Activated naive CD4-positive, alpha-beta T cell treated with anti-CD3 and anti-CD28 coated beads, Interleukin-2, amount 50 U/mL, for 24 hours (primary cell): Measurements from ENCODE around the gene IL6.
"Not testable (repeated sequence)": the region's sequence is repeated elsewhere in the genome, so short reads cannot be mapped to it uniquely, and the experiment has no call there.

Source experiments
- H3K27ac Mint-ChIP-seq: one replicate; pipeline ENCODE4 v1.8.0; 2021; ENCODE audit warnings: mild to moderate bottlenecking, mixed read lengths
- H3K27me3 Mint-ChIP-seq: one replicate; pipeline ENCODE4 v1.8.0; 2021; ENCODE audit warnings: mixed read lengths
- H3K36me3 Mint-ChIP-seq: one replicate; pipeline ENCODE4 v1.8.0; 2021; ENCODE audit warnings: mixed read lengths
- H3K4me1 Mint-ChIP-seq: one replicate; pipeline ENCODE4 v1.8.0; 2021; ENCODE audit warnings: mixed read lengths
- H3K4me3 Mint-ChIP-seq: one replicate; pipeline ENCODE4 v1.8.0; 2021; ENCODE audit warnings: mild to moderate bottlenecking, mixed read lengths
- H3K9me3 Mint-ChIP-seq: one replicate; pipeline ENCODE4 v1.8.0; 2021; ENCODE audit warnings: mixed read lengths

IL6 gene

DNA sequence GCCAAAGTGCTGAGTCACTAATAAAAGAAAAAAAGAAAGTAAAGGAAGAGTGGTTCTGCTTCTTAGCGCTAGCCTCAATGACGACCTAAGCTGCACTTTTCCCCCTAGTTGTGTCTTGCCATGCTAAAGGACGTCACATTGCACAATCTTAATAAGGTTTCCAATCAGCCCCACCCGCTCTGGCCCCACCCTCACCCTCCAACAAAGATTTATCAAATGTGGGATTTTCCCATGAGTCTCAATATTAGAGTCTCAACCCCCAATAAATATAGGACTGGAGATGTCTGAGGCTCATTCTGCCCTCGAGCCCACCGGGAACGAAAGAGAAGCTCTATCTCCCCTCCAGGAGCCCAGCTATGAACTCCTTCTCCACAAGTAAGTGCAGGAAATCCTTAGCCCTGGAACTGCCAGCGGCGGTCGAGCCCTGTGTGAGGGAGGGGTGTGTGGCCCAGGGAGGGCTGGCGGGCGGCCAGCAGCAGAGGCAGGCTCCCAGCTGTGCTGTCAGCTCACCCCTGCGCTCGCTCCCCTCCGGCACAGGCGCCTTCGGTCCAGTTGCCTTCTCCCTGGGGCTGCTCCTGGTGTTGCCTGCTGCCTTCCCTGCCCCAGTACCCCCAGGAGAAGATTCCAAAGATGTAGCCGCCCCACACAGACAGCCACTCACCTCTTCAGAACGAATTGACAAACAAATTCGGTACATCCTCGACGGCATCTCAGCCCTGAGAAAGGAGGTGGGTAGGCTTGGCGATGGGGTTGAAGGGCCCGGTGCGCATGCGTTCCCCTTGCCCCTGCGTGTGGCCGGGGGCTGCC lies at the start of gene IL6:
Gene IL6, plus strand, starts transcription at position 294 of the 807 bp plus-strand sequence. Its CDS starts 63 bp downstream, at position 357.
- Mint-ChIP-seq H3K4me3 (peak within 1 kb of the TSS; percentile 78), H3K4me1 (peaks cover 19% of the 10 kb centered on the region), H3K27ac (peak within 1 kb of the TSS; percentile 83), H3K36me3 (no peaks in the 10 kb centered on the region), H3K9me3 (no peaks in the 10 kb centered on the region), H3K27me3 (peaks cover 3% of the 10 kb centered on the region)

DNA sequence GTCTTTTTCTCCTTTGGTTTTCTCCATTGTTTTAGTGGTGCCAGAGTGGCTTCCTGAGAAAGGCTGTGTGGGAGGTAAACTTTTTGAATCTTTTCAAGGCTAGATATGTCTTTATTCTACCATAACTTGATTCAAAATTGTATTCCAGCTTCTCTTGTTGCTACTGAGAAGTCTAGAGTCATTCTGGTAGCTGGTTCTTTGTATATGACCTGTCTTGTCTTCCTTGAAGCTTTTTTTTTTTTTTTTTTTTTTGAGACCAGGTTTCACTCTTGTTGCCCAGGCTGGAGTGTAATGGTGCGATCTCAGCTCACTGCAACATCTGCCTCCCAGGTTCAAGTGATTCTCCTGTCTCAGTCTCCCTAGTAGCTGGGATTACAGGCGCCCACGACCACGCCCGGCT lies 49.7 kb upstream of the IL6 start:
- H3K9me3 Mint-ChIP-seq = peaks cover 12% of the 10 kb centered on the region
- peaks cover 84% of the 10 kb centered on the region for H3K4me1 Mint-ChIP-seq
- H3K27me3 Mint-ChIP-seq, H3K36me3 Mint-ChIP-seq: not testable (repeated sequence)
- H3K27ac Mint-ChIP-seq = peak overlapping the region; percentile 87
- H3K4me3 Mint-ChIP-seq = peak overlapping the region; percentile 67

DNA sequence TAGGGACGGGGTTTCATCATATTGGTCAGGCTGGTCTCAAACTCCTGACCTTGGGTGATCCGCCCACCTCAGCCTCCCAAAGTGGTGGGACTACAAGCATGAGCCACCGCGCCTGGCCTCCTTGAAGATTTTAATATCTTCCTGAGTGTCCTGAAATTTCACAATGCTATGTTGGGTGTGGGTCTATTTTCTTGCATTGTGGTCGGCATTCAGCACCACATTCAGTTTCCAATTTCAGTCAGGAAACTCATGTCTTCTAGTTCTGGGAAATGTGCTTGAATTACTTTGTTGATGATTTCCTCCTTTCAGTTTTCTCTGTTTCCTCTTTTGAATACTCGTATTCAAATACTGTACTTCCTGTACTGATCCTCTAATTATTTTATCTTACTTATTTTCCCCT lies 49.3 kb upstream of the IL6 start:
- Mint-ChIP-seq H3K4me3 (peak overlapping the region; percentile 67), H3K27me3 (no peaks in the 10 kb centered on the region), H3K9me3 (peaks cover 9% of the 10 kb centered on the region), H3K4me1 (peaks cover 80% of the 10 kb centered on the region), H3K36me3 (no peaks in the 10 kb centered on the region), H3K27ac (peak overlapping the region; percentile 87)

DNA sequence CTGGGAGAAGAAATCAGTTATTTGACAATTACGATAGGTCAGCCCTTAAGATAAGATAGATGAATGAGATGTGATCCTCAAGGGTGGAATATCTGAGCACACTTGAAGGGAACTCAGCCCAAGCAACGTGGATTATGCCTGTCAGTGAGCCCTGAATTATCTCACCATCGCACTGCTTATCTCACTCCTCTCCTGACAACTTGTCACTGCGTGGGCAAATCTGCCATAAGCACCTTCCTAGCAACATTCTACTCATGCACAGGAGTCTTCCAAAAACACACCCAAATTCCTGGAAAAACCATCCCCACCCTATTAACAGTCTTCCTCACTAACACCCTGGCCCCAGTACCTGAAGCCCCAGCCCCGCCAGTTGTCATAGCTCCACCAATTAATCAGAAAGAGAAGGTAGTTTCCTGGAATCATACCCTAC lies 46.5 kb upstream of the IL6 start:
- no peaks in the 10 kb centered on the region for H3K27me3 Mint-ChIP-seq
- H3K9me3 Mint-ChIP-seq = no peaks in the 10 kb centered on the region
- H3K27ac Mint-ChIP-seq = no peak overlapping the region
- H3K4me3 Mint-ChIP-seq = no peak overlapping the region
- no peaks in the 10 kb centered on the region for H3K36me3 Mint-ChIP-seq
- H3K4me1 Mint-ChIP-seq = peaks cover 56% of the 10 kb centered on the region

- Mint-ChIP-seq H3K9me3 (no peaks in the 10 kb centered on the region), H3K27ac (no peak overlapping the region), H3K4me3 (no peak overlapping the region), H3K36me3 (no peaks in the 10 kb centered on the region), H3K4me1 (peaks cover 49% of the 10 kb centered on the region), H3K27me3 (no peaks in the 10 kb centered on the region)
Measured at GRCh38 chr7:22681312-22681711, 45.7 kb upstream of the IL6 start.

DNA sequence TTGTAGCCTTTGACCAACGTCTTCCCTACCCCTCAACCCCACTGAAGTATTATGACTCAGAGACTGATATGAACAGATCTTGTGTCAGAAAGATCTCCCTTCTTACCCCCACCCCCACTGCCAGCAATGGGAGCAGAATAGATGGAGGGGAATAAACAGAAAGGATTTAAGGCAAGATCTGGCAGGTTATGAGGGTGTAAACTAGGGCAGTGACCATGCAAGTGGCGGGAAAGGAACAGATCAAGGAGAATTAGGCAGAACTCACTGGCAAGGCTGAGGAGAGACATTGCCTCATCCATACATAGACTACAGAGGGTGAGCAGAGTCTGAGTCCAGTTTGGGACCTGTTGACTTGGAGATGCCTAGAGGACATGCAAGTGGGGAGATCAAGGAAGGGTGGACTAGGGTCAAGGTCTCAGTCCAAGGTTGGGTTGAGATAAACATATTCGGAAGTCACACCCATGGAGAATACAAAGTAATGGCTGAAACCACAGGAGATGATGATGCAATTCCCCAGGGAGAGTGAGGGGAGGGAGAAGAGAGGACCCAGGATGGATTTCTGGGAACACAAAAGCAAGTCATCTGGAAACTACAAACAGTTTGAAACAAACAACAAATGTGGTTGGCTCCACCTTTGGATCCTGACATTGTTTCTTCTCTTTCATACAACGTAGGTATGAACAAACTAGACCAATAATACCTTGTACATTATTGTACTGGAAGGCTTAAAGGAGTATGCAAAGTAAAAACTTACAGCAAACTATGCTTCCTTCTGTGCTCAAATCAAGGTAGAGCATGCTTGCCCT lies 44.9 kb upstream of the IL6 start:
- H3K36me3 Mint-ChIP-seq = no peaks in the 10 kb centered on the region
- no peak overlapping the region for H3K27ac Mint-ChIP-seq
- peaks cover 42% of the 10 kb centered on the region for H3K4me1 Mint-ChIP-seq
- H3K9me3 Mint-ChIP-seq = no peaks in the 10 kb centered on the region
- no peak overlapping the region for H3K4me3 Mint-ChIP-seq
- no peaks in the 10 kb centered on the region for H3K27me3 Mint-ChIP-seq

GRCh38 chr7:22683379-22683778 lies 43.6 kb upstream of the IL6 start:
- Mint-ChIP-seq H3K27me3 (no peaks in the 10 kb centered on the region), H3K4me3 (no peak overlapping the region), H3K36me3 (no peaks in the 10 kb centered on the region), H3K4me1 (peaks cover 28% of the 10 kb centered on the region), H3K9me3 (no peaks in the 10 kb centered on the region), H3K27ac (no peak overlapping the region)

DNA sequence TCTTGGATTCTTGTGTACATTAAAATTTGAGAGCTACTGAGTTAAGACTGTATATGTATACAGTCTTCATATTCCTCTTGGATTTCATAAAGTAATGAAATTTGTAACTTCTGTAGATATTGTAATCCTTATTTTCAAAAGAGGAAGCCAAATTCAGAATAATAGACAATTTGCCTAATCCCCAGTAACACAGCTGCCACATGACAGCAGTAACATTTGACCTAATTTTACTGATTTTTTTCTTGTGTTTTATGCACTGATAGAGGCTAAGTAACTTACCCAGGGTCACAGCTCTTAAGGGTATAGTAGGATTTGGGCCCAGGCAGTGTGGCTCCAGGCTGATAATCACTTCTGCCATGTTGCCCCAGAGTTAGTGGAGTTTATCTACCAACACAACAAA lies 40.4 kb upstream of the IL6 start:
- peaks cover 6% of the 10 kb centered on the region for H3K4me1 Mint-ChIP-seq
- no peaks in the 10 kb centered on the region for H3K36me3 Mint-ChIP-seq
- no peaks in the 10 kb centered on the region for H3K9me3 Mint-ChIP-seq
- no peaks in the 10 kb centered on the region for H3K27me3 Mint-ChIP-seq
- no peak overlapping the region for H3K27ac Mint-ChIP-seq
- H3K4me3 Mint-ChIP-seq = no peak overlapping the region

- H3K9me3 Mint-ChIP-seq = no peaks in the 10 kb centered on the region
- H3K4me1 Mint-ChIP-seq = no peaks in the 10 kb centered on the region
- no peaks in the 10 kb centered on the region for H3K27me3 Mint-ChIP-seq
- no peak overlapping the region for H3K27ac Mint-ChIP-seq
- H3K36me3 Mint-ChIP-seq = no peaks in the 10 kb centered on the region
- H3K4me3 Mint-ChIP-seq = no peak overlapping the region
Measured at GRCh38 chr7:22688084-22688483, 38.9 kb upstream of the IL6 start.

DNA sequence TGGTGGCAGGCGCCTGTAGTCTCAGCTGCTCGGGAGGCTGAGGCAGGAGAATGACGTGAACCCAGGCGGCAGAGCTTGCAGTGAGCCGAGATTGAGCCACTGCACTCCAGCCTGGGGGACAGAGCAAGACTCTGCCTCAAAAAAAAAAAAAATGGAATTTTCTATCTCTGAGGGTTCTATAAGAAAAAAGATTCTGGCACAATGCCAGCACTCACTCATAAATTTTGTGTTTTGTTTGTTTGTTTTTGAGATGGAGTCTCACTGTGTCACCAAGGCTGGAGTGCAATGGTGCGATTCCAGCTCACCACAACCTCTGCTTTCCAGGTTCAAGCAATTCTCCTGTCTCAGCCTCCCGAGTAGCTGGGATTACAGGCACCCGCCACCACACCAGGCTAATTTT lies 38.1 kb upstream of the IL6 start:
- not testable (repeated sequence) for H3K4me3 Mint-ChIP-seq, H3K9me3 Mint-ChIP-seq, H3K27me3 Mint-ChIP-seq, H3K27ac Mint-ChIP-seq, H3K4me1 Mint-ChIP-seq, H3K36me3 Mint-ChIP-seq

- no peak overlapping the region for H3K4me3 Mint-ChIP-seq
- no peaks in the 10 kb centered on the region for H3K27me3 Mint-ChIP-seq
- H3K36me3 Mint-ChIP-seq = peaks cover 3% of the 10 kb centered on the region
- H3K27ac Mint-ChIP-seq = peak overlapping the region; percentile 47
- H3K9me3 Mint-ChIP-seq = no peaks in the 10 kb centered on the region
- H3K4me1 Mint-ChIP-seq = peaks cover 59% of the 10 kb centered on the region
Measured at GRCh38 chr7:22694597-22695207, 32.3 kb upstream of the IL6 start.

GRCh38 chr7:22695476-22696132 lies 31.4 kb upstream of the IL6 start:
- Mint-ChIP-seq H3K9me3 (no peaks in the 10 kb centered on the region), H3K27ac (peak overlapping the region; percentile 33), H3K27me3 (no peaks in the 10 kb centered on the region), H3K4me3 (no peak overlapping the region), H3K4me1 (peaks cover 64% of the 10 kb centered on the region), H3K36me3 (peaks cover 3% of the 10 kb centered on the region)

- Mint-ChIP-seq H3K4me3 (peak overlapping the region; percentile 2), H3K4me1 (peaks cover 67% of the 10 kb centered on the region), H3K27ac (peak overlapping the region; percentile 5), H3K36me3 (peaks cover 3% of the 10 kb centered on the region), H3K27me3 (no peaks in the 10 kb centered on the region), H3K9me3 (no peaks in the 10 kb centered on the region)
Measured at GRCh38 chr7:22696541-22697228, 30.3 kb upstream of the IL6 start.

- H3K27ac Mint-ChIP-seq = peak overlapping the region; percentile 5
- no peaks in the 10 kb centered on the region for H3K27me3 Mint-ChIP-seq
- peak overlapping the region; percentile 2 for H3K4me3 Mint-ChIP-seq
- no peaks in the 10 kb centered on the region for H3K9me3 Mint-ChIP-seq
- H3K4me1 Mint-ChIP-seq = peaks cover 67% of the 10 kb centered on the region
- peaks cover 3% of the 10 kb centered on the region for H3K36me3 Mint-ChIP-seq
Measured at GRCh38 chr7:22697322-22697859, 29.6 kb upstream of the IL6 start.
